Measurements from ENCODE around the gene NEU2.

- TF ChIP-seq CTCF (IDR thresholded peaks at IDR 0.05) (no peak), POLR2A (IDR thresholded peaks at IDR 0.05) (no peak)
Measured at GRCh38 chr2:233048569-233049193, 16.2 kb downstream of the NEU2 start.

Data from uterus (tissue), 2 donors.